NCI-H2029 (cell line): ENCODE measurements around the gene QRICH1.
"Not testable (repeated sequence)": the region's sequence is repeated elsewhere in the genome, so short reads cannot be mapped to it uniquely, and the experiment has no call there.

Source experiments
- DNase-seq: peaks from one replicate; lab custom pipeline; 2025; lab: John Stamatoyannopoulos, UW

QRICH1 gene

DNA sequence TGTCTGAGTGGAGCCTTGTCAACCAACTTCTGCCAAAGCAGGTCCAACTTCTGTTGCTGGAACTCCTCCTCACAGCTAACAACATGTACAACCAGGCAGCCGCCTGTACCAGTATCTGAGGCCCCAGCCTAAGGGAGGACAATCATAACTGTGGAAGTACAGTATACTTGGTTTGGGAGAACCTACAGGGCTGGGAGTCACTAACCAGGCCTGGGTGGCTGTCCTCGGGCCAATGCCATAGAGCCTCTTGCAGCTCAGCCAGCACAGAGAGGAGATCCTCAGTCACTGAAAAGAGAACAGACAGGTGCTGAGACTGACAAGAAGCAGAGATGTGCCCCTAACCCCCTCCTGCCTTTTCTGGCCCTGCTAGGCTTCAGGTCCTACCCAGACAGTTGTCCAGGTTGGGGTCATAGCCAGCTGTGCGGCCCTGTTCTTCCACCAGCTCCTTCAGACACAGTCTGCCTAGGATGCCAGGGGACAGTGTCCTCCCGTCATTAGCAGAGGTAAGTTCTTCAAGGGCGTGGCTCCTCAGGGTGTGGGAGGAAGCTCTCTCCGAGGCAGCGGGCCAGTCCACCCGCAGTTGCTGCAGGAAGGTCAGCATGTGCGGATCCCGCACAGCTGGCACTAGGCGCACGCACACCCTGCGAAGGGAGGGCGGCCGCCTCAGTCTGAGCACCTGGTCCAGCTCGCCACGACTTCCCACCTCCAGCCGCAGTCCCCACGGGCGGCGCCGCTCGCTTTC, 76.5 kb downstream of the QRICH1 start:
- DNase-seq = no peak

DNA sequence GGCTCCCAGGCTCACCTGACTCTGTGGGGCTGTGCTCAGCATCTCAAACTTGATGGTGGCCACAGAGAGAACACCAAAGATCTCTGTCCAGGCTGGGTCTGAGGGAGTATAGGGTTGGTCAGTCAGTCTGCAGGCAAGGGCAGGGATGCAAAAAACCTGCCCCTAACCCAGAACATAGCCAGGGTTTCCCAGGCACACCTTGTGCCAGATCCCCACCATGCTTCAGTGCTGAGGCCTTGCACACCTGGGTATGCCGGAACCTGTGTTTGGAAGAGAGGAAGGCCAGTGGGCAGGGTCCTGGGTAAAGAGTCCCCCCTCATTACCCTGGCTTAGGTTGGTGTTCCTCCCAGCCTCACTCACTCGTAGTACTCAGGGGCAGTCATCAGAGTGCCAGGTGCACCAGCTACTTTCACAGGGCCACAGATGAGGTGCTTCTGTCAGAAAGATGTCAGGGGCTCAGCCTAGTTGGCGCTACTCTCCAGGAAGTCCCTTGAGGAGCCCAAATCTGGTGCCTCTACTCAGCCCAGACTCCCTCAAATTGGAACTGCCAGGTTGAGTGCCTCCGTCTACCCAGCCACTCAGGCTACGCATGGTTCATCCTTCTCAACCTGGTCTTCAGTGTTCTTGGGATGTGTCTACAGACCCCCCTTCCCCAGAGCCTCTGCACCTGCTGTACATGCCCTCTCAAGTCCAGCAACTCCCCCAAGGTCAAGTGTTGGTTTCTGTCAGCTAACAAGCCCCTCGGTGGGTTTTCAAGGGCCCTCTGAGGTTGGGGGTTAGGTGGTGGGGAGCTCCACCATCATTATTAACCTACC, 77.2 kb downstream of the QRICH1 start:
- no peak for DNase-seq

DNA sequence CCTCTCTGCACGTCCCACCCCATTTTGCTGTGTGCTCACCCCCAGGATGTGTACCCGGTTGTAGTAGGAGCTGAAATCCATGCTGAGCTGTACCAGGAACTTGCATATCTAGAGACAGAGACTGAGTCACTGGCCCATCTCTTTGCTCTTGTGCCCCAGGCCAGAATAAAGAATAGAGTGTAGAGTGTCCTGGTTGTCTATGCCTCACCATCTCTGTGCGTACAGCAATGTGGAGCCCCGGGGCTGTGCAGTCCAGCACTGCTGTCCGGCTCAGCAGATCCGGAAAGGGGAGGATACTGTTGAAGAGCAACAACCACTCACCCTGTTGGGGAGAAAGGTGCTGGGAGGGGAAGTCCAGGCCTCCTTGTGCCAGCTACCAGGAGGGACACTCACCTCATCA, 78.1 kb downstream of the QRICH1 start:
- DNase-seq = no peak

DNA sequence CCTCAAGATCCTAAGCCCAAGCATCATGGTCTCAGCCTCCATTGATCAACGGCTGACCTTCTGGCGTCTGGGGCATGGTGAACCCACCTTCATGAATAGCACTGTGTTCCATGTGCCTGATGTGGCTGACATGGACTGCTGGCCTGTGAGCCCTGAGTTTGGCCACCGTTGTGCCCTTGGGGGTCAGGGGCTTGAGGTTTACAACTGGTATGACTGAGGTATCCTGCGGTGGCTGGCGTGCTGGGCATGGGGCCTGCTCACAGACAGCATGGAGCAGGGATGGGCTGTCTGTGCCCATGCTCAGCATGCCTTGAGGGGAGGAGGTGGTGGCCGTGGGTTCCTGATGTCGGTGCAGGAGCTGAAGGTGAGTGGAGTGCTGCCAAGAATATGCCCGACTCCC, 78.8 kb downstream of the QRICH1 start:
- DNase-seq = no peak

DNA sequence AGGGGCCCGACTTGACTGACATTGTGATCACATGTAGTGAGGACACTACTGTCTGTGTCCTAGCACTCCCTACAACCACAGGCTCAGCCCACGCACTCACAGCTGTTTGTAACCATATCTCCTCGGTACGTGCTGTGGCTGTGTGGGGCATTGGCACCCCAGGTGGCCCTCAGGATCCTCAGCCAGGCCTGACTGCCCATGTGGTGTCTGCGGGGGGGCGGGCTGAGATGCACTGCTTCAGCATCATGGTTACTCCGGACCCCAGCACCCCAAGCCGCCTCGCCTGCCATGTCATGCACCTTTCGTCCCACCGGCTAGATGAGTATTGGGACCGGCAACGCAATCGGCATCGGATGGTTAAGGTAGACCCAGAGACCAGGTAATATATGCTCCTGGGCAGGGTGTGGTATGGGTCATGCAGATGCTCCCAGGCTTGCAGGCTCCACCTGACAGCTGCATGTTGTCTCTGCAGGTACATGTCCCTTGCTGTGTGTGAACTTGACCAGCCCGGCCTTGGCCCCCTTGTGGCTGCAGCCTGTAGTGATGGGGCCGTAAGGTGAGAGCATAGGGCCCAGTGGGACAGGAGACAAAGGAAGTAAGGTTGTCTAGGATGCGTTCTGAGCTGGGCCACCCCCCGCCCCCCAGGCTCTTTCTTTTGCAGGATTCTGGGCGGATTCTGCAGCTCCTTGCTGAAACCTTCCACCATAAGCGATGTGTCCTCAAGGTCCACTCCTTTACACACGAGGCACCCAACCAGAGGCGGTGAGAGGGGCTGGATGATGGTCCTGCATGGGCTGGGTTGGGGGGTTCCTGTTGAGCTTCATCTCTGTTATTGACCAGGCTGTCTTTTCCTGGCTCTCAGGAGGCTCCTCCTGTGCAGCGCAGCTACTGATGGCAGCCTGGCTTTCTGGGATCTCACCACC, 79.9 kb downstream of the QRICH1 start:
- DNase-seq = peak; percentile 10

DNA sequence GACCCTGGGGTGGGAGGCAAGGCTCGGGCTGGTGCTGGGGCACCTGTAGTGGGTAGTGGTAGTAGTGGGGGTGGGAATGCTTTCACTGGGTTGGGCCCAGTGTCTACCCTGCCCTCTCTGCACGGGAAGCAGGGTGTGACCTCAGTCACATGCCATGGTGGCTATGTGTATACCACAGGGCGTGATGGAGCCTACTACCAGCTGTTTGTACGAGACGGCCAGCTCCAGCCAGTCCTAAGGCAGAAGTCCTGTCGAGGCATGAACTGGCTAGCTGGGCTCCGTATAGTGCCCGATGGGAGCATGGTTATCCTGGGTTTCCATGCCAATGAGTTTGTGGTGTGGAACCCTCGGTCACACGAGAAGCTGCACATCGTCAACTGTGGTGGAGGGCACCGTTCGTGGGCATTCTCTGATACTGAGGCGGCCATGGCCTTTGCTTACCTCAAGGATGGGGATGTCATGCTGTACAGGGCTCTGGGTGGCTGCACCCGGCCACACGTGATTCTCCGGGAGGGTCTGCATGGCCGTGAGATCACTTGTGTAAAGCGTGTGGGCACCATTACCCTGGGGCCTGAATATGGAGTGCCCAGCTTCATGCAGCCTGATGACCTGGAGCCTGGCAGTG, 80.6 kb downstream of the QRICH1 start:
- no peak for DNase-seq

DNA sequence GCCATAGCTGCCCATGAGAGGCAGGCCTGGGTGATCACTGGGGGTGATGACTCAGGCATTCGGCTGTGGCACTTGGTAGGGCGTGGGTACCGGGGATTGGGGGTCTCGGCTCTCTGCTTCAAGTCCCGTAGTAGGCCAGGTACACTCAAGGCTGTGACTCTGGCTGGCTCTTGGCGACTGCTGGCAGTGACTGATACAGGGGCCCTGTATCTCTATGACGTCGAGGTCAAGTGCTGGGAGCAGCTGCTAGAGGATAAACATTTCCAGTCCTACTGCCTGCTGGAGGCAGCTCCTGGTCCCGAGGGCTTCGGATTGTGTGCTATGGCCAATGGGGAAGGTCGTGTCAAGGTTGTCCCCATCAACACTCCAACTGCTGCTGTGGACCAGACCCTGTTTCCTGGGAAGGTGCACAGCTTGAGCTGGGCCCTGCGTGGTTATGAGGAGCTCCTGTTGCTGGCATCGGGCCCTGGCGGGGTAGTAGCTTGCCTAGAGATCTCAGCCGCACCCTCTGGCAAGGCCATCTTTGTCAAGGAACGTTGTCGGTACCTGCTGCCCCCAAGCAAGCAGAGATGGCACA, 81.3 kb downstream of the QRICH1 start:
- no peak for DNase-seq

DNA sequence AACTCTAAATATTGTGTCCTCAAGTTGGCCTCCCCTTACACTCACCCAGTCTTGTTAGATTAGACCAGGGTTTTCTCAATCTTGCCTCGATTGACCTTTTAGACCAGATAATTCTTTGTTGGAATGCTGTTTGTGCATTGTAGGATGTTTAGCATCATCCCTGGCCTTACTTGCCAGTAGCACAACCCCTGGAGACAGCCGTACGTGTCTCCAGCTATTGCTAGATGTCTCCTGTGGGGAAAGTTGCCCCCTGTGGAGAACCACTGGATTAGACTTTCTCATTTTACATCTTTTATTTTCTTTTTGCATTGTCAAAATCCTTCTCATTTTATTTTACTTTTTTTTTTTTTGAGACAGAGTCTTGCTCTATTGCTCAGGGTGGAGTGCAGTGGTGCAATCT, 84.5 kb downstream of the QRICH1 start:
- no peak for DNase-seq

DNA sequence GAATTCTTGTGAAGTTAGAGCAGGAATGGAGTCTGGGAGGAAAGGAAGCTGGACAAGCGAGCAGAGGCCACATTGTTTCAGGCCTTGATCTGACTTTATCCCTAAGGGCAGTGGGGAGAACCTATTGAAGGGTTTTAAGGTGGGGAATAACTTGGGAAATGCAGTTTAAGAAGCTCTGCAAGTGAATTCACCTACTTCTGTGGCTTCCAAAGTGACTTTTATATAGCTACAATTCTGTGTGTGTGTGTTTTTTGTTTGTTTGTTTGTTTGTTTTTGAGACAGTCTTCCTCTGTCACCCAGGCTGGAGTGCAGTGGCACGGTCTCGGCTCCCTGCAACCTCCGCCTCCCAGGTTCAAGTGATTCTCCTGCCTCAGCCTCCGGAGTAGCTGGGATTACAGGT, 85.2 kb downstream of the QRICH1 start:
- DNase-seq = not testable (repeated sequence)

DNA sequence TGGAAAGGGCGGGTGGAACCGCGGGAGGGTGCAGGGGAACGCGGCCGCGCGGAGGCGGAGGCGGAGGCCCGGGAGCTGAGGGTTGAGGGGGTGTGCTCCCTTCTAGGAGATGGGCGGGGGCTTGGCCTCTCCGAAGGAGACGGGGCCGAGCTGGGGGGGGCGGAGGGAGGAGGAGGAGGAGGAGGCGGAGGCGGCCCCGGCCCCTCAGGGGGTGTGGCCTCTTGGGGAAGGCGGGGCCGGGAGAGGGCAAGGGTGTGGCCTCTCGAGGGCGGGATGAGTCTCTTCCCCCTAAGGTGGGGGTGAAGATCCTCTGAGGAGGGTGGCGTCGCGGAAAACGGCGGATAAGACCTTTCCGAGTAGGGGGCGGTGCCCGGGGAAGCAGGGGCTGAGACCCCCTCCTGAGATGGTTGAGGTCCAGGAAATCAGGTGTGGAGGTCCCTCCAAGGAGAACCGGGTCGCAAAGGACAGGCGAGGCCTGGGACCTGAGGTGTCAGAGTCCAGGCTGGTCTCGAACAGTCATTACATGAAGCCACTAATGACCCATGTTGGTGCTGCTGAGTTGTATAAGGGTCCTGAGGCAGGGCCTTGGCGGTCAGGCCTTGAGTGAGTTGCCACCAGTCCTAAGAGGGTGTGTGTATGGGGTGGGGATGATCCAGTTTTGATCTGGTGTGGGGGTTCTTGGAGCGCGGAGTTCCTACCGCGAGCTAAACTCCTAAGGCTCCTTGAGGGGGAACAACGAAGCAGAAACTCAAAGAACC, 85.9 kb downstream of the QRICH1 start:
- DNase-seq = peak; percentile 77

DNA sequence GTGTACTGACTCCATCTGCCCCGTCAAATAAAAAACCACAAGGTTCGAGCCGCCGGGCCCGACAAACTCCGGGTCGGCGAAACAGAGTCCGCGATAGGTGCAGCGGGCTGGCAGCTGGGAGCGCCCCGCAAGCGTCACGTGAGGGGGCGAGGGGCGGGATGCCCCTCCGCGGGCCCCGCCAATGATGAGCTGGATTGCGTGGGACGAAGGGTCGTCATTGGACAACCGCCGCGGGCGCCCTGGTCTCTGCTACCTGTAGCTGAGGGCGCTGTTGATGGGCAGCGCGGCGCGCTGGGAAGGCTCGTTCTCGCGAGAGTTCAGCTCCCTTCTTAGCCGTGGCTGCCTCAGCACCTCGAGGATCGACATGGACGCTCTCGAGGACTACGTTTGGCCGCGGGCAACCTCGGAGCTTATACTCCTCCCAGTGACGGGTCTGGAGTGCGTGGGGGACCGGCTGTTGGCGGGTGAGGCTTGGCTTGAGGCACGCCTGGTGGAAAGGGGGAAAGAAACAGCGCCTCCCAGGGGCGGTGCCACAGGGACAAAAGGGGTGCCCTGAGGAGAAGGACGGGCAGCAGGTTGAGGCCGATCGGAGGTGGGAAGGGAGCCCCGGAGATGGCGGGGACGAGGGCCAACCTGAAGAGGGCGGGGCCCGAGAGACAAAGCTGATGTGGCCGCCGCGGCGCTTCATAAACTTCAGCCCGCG, 86.7 kb downstream of the QRICH1 start, which contains the start of gene WDR6:
WDR6 (plus strand) TSS at position 324 of the 703 bp plus-strand sequence; CDS start at position 365, 41 bp downstream.
- DNase-seq = peak; percentile 92

DNA sequence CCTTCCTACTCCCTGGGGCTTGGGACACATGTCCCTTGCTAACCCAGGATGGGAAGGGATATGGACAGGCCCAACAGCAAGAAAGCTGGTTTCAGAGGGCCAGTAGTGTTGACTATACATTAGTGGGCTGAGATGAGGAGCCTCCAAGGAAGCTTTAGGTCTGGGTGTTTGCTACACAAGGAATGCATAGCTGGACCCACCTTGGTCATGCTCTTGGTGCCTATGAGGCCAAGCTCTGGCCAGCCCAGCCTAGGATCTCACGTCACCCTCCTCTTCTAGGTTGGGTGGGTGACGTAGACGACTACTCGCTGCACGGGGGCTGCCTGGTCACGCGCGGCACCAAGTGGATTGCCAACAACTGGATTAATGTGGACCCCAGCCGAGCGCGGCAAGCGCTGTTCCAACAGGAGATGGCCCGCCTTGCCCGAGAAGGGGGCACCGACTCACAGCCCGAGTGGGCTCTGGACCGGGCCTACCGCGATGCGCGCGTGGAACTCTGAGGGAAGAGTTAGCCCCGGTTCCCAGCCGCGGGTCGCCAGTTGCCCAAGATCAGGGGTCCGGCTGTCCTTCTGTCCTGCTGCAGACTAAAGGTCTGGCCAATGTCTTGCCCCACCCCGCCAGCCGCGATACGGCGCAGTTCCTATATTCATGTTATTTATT, 87.3 kb downstream of the QRICH1 start:
- DNase-seq = no peak

DNA sequence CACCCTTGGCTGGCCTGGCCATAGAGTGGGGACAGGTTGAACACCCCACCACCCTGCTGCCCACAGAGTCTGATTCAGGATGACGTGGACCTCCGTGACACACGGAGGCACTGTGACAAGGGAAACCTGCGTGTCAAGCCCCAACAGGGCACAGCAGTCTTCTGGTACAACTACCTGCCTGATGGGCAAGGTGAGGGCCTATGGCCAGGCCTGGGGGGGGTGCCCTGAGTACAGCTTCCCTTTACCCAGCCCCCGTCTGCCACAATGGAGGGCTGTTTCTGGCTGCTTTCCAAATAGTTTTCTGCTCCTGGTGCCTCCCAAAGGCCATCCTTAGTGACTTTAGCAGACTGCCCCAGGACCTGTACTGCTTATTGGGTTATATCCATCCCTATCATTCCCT, 87.9 kb downstream of the QRICH1 start:
- no peak for DNase-seq

DNA sequence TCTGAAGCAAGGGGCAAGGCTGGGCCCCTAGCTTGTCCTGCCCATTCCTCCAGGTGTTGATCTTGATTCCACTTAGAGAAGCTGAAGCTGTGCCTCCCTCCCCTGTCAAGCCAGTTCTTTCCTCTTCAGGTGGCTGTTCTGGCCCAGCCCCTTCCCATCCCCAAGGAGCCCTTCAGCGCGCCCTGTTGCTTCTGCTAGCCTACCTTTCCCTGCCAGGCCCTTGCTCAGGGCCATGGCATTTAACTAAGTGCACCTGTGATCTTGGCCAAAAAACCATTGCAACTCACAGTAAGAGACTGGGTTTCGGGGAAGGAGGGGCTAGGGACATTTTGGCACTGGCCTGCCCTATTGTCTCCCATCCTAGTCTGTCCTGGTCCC, 88.6 kb downstream of the QRICH1 start:
- no peak for DNase-seq

DNA sequence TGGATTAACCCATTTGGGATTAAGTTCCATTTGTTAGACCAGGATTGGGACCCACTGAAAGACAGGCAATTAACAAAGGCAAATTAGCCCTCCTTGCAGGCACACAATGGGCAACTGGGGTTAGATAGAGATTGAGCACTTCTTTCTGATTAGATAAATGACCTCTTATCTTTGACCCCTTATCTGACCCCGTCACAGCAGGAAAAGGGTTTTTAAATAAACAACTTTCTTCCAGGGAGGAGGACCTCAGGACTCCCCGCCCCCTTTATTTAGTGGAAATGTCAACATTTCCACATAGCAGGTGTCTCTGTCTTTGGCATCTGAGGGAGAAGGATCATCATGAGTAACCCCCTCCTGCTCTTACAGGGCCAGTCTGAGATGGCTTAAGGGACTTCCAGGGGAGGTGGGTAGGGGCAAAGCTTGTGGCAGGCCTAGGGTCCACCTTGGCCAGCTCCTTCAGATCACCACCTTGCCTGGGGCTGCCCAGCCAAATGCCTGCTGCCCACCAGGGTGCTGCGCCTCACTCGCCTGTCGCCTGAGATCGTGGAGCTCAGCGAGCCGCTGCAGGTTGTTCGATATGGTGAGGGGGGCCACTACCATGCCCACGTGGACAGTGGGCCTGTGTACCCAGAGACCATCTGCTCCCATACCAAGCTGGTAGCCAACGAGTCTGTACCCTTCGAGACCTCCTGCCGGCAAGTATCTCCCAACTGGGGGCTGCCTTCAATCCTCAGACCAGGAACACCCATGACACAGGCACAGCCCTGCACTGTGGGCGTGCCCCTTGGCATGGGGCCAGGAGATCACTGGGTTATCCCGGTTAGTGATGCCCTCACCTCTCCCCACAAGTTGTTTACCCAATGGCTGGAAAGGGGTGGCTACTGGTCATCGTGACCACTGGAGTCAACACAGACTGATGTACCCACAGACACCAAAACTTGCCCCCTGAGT, 89.2 kb downstream of the QRICH1 start:
- DNase-seq = peak; percentile 10

DNA sequence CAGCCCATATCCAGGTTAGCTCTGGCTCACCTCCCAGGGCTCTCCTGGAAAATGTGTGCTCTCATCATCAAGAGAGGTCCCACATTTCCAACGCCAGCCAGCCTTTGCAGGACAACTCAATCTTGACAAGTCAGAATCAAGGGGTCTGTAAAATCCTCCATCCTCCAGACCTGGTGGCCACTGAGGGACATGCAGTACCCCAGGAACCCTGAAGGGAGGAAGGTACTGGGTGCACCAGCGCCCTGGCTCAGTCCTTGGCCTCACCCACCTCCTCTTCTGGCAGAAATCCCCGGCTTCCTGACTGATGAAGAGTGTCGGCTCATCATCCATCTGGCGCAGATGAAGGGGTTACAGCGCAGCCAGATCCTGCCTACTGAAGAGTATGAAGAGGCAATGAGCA, 92.7 kb downstream of the QRICH1 start:
- DNase-seq = no peak

DNA sequence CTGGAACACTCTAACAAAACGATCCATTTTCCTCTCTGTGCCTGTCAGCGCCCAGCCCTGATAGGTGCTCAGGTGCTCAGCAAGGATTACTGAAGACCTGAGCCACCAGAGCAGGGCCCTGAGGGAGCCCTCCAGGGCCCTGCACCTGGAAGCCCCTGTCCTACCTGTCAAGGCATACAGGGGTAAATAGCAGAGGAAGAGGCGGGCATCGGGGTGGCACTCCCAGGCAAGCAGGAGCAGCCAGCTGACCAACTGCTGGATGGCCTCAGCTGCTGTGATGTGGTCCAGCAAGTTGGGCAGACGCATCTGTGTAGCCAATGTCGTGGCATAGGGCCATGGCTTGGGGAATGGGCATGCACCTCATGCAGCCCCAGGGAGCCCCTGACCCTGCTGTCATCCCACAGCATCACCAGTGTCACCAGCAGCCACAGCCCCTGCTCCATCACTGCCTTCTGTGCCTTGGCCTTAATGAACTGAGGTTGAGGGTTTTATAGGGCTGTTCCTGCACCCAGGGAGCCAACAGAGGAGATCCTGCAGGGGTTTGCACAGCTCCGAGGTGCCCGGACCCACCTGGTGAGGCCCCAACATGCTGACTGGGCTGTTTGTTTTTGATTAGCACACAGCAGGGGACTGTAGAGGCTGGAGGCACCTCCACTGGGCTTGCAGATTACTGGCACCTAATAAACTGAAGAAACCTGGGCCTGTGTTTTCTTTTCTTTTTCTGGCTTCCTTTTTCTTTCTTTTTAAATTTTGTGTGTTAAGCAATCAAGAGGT, 94.6 kb downstream of the QRICH1 start:
- DNase-seq = no peak
